Astrocyte (in vitro differentiated cells and primary cell): Measurements from ENCODE around the gene SLC66A1. TPM values are rescaled to one million over a fixed set of nuclear protein-coding genes. Genes with fewer than 3 reads are reported as not detected.

ENCODE experiments used
- DNase-seq: peaks from one replicate; pipeline ENCODE4 v3.0.0-alpha.2; 2010; ENCODE audit warnings: low read depth
- FAIRE-seq: peaks from 2 replicates; lab custom pipeline; 2011; peaks lifted over from hg19 to GRCh38; lab: Jason Lieb, UNC
- H2AFZ ChIP-seq: 2 replicates; pipeline ENCODE4 v1.6.0; 2012; ENCODE audit warnings: low read depth, low read length, inconsistent platforms
- H3K27ac ChIP-seq: 2 replicates; pipeline ENCODE4 v1.5.1; 2011; ENCODE audit warnings: low read depth, low read length, inconsistent platforms
- H3K27me3 ChIP-seq: 2 replicates; pipeline ENCODE4 v1.6.0; 2011; ENCODE audit warnings: low read length, inconsistent platforms; ENCODE audit not compliant: insufficient read depth
- H3K36me3 ChIP-seq: 2 replicates; pipeline ENCODE4 v1.5.1; 2011; ENCODE audit warnings: low read length, inconsistent platforms; ENCODE audit not compliant: insufficient read depth
- H3K4me1 ChIP-seq: 2 replicates; pipeline ENCODE4 v1.5.1; 2011; ENCODE audit warnings: low read length, inconsistent platforms; ENCODE audit not compliant: insufficient read depth
- H3K4me2 ChIP-seq: 2 replicates; pipeline ENCODE4 v1.6.0; 2012; ENCODE audit warnings: low read length, inconsistent platforms
- H3K4me3 ChIP-seq: 2 replicates; pipeline ENCODE4 v1.5.1; 2011; ENCODE audit warnings: low read depth, mild to moderate bottlenecking, low read length, inconsistent platforms; ENCODE audit not compliant: insufficient read depth
- H3K79me2 ChIP-seq: 2 replicates; pipeline ENCODE4 v1.6.0; 2012; ENCODE audit warnings: mild to moderate bottlenecking, low read length, inconsistent platforms; ENCODE audit not compliant: insufficient read depth
- H3K9ac ChIP-seq: 2 replicates; pipeline ENCODE4 v1.6.0; 2012; ENCODE audit warnings: mild to moderate bottlenecking, low read length, inconsistent platforms
- H3K9me3 ChIP-seq: 2 replicates; pipeline ENCODE4 v1.5.1; 2012; ENCODE audit warnings: low read depth, mild to moderate bottlenecking, low read length, inconsistent platforms; ENCODE audit not compliant: insufficient read depth
- H4K20me1 ChIP-seq: 2 replicates; pipeline ENCODE4 v1.6.0; 2012; ENCODE audit warnings: low read length, inconsistent platforms; ENCODE audit not compliant: insufficient read depth
- H3K27ac Mint-ChIP-seq: one replicate; pipeline ENCODE4 v1.8.0; 2021; ENCODE audit warnings: mild to moderate bottlenecking, mixed read lengths; ENCODE audit not compliant: unreplicated experiment
- H3K27me3 Mint-ChIP-seq: one replicate; pipeline ENCODE4 v1.8.0; 2021; ENCODE audit warnings: low read depth, mixed read lengths; ENCODE audit not compliant: unreplicated experiment
- H3K36me3 Mint-ChIP-seq: one replicate; pipeline ENCODE4 v1.8.0; 2021; ENCODE audit warnings: low read depth, mixed read lengths; ENCODE audit not compliant: unreplicated experiment
- H3K4me1 Mint-ChIP-seq: one replicate; pipeline ENCODE4 v1.8.0; 2021; ENCODE audit warnings: low read depth, mixed read lengths; ENCODE audit not compliant: unreplicated experiment
- H3K4me3 Mint-ChIP-seq: one replicate; pipeline ENCODE4 v1.8.0; 2021; ENCODE audit warnings: mild to moderate bottlenecking, moderate library complexity, mixed read lengths; ENCODE audit not compliant: unreplicated experiment
- H3K9me3 Mint-ChIP-seq: one replicate; pipeline ENCODE4 v1.8.0; 2021; ENCODE audit warnings: mild to moderate bottlenecking, mixed read lengths; ENCODE audit not compliant: unreplicated experiment
- EZH2 ChIP-seq: IDR thresholded peaks from 2 replicates; pipeline ENCODE4 v1.6.1; 2012; ENCODE audit warnings: mild to moderate bottlenecking, low read length, inconsistent platforms; ENCODE audit not compliant: insufficient read depth
- total RNA-seq: library from RNA; stranded (reverse); gene quantifications from 2 replicates; pipeline ENCODE4 v1.2.1, GENCODE V29; 2021
- TF ChIP-seq, protein P1 (sequence below): IDR thresholded peaks from 2 replicates; pipeline ENCODE4 v1.5.1; 2011; ENCODE audit warnings: low read depth, mild to moderate bottlenecking, inconsistent platforms, low read length, moderate library complexity; ENCODE audit not compliant: insufficient read depth

The SLC66A1 gene
- total RNA-seq, 1 donor from 2014 or later: 21.5 TPM

DNA sequence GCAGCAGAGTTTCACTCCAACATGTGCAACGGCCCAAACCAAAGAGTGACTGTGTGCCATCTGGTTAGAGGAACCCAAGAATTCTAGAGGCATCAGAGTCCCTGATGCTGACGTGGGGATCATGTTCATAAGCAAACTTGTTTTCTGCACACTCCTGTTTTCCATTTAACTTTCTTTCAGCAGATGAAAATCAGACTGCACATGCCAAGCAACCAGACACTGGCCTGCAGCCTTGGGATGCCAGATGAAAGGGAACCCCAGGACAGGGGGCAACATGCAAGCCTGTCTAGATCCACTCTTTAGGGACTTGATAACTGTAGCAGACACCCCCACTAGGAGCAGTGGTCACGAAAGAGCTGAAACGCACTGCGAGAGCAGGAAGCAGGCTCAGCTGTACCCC is 56.8 kb downstream of the SLC66A1 start:
- H2AFZ ChIP-seq: no peak overlapping the region
- H3K79me2 ChIP-seq: peaks cover 84% of the 10 kb centered on the region
- H3K27ac Mint-ChIP-seq: no peak overlapping the region
- H3K4me2 ChIP-seq: no peak overlapping the region
- peaks cover 9% of the 10 kb centered on the region for H3K4me1 Mint-ChIP-seq
- DNase-seq: no peak
- H3K27me3 Mint-ChIP-seq: no peaks in the 10 kb centered on the region
- no peaks in the 10 kb centered on the region for H3K27me3 ChIP-seq
- no peak overlapping the region for H3K4me3 ChIP-seq
- TF ChIP-seq, protein P1, sequence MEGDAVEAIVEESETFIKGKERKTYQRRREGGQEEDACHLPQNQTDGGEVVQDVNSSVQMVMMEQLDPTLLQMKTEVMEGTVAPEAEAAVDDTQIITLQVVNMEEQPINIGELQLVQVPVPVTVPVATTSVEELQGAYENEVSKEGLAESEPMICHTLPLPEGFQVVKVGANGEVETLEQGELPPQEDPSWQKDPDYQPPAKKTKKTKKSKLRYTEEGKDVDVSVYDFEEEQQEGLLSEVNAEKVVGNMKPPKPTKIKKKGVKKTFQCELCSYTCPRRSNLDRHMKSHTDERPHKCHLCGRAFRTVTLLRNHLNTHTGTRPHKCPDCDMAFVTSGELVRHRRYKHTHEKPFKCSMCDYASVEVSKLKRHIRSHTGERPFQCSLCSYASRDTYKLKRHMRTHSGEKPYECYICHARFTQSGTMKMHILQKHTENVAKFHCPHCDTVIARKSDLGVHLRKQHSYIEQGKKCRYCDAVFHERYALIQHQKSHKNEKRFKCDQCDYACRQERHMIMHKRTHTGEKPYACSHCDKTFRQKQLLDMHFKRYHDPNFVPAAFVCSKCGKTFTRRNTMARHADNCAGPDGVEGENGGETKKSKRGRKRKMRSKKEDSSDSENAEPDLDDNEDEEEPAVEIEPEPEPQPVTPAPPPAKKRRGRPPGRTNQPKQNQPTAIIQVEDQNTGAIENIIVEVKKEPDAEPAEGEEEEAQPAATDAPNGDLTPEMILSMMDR: no peak
- TF ChIP-seq EZH2: no peak
- peaks cover 99% of the 10 kb centered on the region for H4K20me1 ChIP-seq
- H3K27ac ChIP-seq: no peak overlapping the region
- peaks cover 15% of the 10 kb centered on the region for H3K36me3 Mint-ChIP-seq
- FAIRE-seq: no peak
- H3K36me3 ChIP-seq: peaks cover 20% of the 10 kb centered on the region
- no peaks in the 10 kb centered on the region for H3K9me3 Mint-ChIP-seq
- no peaks in the 10 kb centered on the region for H3K9me3 ChIP-seq
- no peak overlapping the region for H3K4me3 Mint-ChIP-seq
- H3K4me1 ChIP-seq: no peaks in the 10 kb centered on the region
- no peak overlapping the region for H3K9ac ChIP-seq

DNA sequence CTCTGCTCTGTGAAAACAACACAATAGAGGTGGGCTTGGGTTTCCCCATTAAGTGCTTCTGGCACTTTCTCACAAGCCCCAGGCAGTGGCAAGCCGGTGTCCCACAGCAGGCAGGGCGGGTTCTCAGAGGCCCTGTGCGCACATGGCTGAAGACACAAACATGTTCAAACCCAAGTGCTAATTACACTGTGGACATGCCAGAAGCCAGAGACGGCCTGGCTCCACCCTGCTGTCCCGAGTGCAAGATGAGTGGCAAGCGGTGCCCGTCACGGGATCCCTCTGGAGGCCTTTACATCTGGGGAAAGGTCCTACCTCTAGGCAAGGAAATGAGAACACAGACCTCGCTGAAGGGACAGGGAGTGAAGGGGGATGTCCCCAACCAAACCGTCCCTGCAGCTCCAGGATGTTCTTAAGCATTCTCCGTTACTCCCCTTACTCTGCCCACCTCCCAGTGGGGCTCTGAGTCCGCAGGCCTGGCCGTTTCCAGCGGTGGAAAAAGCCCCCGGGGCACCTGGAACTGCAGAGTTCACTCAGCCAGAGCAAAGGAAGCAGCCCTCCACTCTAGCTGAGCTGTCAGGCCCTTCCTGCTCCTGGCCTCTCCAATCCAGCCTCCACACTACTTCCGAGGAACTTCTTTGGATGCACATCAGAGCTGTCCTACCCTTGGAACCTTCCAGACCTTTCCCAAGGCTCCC is 57.4 kb downstream of the SLC66A1 start:
- peaks cover 12% of the 10 kb centered on the region for H3K4me1 Mint-ChIP-seq
- FAIRE-seq (no peak), DNase-seq (no peak)
- H3K27ac Mint-ChIP-seq: no peak overlapping the region
- no peaks in the 10 kb centered on the region for H3K9me3 Mint-ChIP-seq
- Histone ChIP-seq H3K36me3 (peaks cover 16% of the 10 kb centered on the region), H3K9me3 (no peaks in the 10 kb centered on the region), H3K9ac (no peak overlapping the region), H3K27ac (no peak overlapping the region), H3K4me2 (no peak overlapping the region), H2AFZ (no peak overlapping the region), H3K79me2 (peaks cover 85% of the 10 kb centered on the region), H3K27me3 (no peaks in the 10 kb centered on the region), H3K4me1 (no peaks in the 10 kb centered on the region), H4K20me1 (peaks cover 99% of the 10 kb centered on the region), H3K4me3 (no peak overlapping the region)
- peaks cover 15% of the 10 kb centered on the region for H3K36me3 Mint-ChIP-seq
- TF ChIP-seq EZH2: no peak
- TF ChIP-seq, protein P1: no peak
- no peak overlapping the region for H3K4me3 Mint-ChIP-seq
- no peaks in the 10 kb centered on the region for H3K27me3 Mint-ChIP-seq
